Cardiac fibroblast (primary cell): ENCODE measurements around the gene MRPL16.

ENCODE experiments used
- DNase-seq, 2 donors: peaks; one replicate each; pipeline versions ENCODE4 v3.0.0 to v3.0.0-alpha.2; 2010; ENCODE audit warnings: low read depth in 2 of 2
- H3K4me3 ChIP-seq, 2 donors: replicated peaks in 1 of 2; 1 replicate in 1 of 2; 2 replicates in 1 of 2; pipeline ENCODE4 v1.5.1; 2011; ENCODE audit warnings: low read depth in 2 of 2, low read length in 2 of 2, mild to moderate bottlenecking in 2 of 2, moderate library complexity in 1 of 2
- CTCF ChIP-seq: IDR thresholded peaks from one replicate; pipeline ENCODE4 v1.5.1; 2011; ENCODE audit warnings: low read depth, mild to moderate bottlenecking, low read length, inconsistent platforms

Gene MRPL16

DNA sequence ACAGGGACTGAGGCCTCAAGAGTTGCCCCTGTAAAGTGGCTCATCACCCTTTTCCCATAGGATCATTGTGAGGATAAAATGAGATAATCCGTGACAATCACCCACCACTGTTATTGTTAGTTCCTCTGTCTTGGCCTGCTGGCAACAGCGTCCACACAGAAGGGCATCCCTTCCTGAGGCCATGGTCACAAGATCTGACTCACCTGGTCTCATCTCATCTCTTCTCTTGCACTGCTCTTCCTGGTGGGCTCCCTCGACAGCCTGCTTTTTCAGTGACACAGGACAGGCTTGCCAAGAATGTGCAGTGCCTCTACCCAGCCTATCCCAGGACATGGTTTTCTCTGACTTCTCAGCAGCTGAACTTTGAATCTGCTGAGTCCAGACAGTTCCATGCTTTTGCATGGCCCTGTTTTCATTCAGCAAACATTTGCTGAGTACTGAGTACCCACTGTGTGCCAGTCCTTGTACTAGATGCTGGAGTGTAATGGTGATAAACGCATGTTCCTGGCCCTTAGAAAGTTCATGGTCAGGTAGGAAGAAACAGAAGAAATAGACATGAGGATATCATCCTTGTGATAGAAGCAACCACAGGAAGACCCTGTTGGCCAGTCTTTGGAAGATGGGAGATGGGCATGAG lies 52.1 kb downstream of the MRPL16 start:
- no peak overlapping the region for H3K4me3 ChIP-seq
- TF ChIP-seq CTCF: no peak

DNA sequence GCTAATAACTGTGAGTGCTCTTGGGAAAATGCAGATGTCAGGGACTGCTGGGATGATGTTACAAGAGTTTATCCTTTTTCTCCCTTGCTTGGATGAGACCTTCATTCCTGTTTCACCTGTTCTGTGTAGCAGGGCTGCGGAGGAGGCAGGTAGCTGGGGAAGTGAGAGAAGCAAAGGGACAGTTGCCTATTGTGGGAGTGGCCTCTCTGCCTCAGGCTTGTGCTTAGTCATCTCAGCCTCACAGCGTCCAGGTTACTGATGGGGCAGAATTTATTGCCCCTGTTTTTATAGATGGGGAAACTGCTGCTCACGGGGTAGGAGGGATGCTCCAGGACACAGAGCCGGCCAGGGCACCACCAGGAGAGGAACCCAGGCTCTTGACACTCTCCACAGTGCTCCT lies 53.7 kb downstream of the MRPL16 start:
- peak in 1 of 2 donors; percentile 16 for DNase-seq
- no peak for TF ChIP-seq CTCF
- peak overlapping the region in 1 of 2 donors; percentile 94 for H3K4me3 ChIP-seq

More for the DNA sequence above, 52.1 kb downstream of the MRPL16 start:
- DNase-seq: no peak

DNA sequence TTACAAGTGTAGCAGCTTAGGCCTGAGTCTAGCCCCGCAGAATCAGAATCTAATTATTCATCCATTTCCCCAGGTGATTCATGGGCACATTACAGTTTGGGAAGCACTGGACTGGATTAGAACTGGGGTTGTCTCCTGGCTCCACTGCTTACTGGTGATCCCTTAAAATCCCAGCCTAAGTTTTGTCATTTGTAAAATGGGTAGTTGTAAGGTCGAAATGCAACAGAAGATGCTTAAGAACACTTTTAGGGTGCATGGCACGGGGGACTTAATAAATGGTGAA lies 54.1 kb downstream of the MRPL16 start:
- peak in 1 of 2 donors; percentile 53 for DNase-seq
- no peak for TF ChIP-seq CTCF
- H3K4me3 ChIP-seq: peak overlapping the region; percentile 88 to 94
